DMS153 (cell line): ENCODE data around the gene APOL6.
A peak's percentile ranks its signal among the peaks of the same experiment; 100 is the strongest.

ENCODE experiments used
- DNase-seq: peaks from one replicate; lab custom pipeline; 2025; lab: John Stamatoyannopoulos, UW

APOL6 gene, protein sequence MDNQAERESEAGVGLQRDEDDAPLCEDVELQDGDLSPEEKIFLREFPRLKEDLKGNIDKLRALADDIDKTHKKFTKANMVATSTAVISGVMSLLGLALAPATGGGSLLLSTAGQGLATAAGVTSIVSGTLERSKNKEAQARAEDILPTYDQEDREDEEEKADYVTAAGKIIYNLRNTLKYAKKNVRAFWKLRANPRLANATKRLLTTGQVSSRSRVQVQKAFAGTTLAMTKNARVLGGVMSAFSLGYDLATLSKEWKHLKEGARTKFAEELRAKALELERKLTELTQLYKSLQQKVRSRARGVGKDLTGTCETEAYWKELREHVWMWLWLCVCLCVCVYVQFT

DNA sequence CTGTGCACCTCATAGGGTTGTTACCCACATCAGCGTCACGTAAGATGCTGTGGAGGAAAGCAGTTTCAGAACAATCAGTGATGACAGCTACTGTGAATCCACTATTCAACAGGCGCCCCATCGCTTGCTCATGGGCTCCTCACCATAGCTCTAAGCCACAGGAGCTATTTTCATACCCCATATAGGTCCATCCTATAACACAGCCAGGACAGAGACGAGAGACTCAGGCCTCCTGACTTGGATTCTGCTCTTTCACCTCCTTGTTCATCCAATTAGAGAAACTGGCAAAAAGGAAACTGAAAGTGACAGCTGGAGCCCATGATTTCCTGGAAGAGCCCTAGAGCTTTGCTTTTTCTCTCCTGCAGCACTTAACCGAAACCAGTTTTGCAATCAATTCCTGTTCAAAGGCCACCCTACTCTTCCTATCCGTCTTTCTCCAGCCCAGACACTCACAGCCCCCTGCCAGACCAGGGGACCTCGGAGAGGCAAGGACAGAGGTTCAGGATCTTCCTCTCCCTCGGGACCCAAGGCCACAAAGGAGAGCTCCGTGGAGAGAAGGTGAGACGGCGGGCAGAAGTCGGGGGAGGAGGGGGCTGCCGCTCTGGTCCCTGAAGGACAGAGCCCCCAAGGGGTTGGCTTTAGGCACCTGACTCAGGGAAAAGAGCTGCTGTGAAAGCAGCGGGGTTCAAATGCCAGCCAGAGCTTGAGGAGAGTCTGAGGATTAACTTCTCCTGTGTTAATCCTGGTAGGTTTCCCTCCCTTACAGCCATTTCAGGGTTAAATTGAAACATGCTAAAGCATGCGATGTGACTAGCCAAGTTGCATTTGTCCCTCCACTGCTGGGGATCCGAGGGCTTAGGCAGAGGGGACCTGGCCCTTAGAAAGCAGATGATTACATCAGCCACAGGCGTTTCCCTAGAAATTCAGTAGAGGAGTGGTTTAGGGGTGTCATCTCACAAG is at the start of gene APOL6:
APOL6 (plus strand) TSS at position 381 of the 960 bp plus-strand sequence. CDS start 7,980 bp downstream, outside the sequence.
- DNase-seq = peak; percentile 49

DNA sequence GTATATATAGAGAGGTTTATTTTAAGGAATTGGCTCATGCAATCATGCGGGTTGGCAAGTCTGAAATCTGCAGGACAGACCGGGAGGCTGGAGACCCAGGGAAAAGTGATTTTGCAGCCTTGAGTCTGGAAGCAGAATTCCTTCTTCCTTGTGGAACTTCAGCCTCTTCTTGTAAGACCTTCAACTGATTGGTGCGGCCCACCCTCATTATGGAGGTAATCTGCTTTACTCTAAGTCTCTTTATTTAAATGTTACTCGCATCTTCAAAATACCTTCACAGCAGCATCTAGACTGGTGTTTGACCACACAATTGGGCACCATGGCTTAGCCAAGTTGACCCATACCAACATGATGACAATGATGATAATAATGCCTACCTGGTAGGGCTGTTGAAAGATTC is 48.9 kb upstream of the APOL6 start:
- no peak for DNase-seq

DNA sequence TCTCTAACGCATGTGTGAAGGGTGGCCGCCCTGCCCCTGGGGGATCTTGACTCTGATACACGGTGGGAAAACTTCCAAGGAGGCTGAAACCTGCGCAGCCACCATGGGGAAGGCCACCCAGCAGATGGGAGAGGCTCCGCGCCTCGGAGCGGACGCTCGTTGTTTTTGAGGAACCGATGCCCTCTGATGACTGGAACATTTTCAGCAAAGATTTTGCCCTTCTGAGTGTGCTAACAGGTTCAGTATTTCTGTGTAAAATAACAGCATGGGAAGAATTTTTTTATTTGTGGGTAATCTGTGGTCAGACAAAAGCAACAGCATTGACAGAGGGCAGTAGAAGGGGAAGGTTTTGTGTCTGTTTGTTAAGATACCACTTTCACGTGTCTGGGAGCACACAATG is 47.8 kb upstream of the APOL6 start:
- DNase-seq = no peak

GRCh38 chr22:35601013-35601580 is 47.1 kb upstream of the APOL6 start:
- DNase-seq = no peak

DNA sequence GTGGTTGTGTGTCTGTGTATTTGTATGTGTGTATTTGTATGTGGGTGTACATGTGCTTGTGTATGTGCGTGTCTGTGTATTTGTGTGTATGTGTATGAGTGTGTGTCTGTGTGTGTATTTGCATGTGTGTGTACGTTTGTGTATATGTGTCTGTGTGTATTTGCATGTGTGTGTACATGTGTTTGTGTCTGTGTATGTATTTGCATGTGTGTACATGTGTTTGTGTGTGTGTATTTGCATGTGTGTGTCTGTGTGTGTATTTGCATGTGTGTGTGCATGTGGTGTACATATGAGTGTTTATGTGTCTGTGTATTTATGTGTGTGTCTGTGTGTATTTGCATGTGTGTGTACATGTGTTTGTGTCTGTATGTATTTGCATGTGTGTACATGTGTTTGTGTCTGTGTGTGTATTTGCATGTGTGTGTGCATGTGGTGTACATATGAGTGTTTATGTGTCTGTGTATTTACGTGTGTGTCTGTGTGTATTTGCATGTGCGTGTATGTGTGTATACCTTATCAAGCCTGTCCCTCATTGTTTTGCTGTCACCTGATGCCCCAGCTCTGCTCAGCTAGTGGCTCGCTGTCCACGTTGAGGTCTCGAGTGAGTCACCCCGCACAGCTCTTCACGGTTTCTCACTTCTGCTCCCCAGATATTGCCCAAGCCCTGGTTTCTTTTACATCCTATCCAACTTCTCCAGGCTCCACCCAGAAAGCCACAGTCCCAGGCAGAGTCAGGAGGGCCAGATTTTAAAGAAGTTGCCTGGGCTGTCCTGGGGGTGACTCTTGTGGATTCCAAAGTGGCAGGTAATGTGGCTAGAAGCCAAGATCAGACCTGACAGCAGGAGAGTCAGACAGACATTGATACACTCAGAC is 46.3 kb upstream of the APOL6 start:
- DNase-seq = no peak

DNA sequence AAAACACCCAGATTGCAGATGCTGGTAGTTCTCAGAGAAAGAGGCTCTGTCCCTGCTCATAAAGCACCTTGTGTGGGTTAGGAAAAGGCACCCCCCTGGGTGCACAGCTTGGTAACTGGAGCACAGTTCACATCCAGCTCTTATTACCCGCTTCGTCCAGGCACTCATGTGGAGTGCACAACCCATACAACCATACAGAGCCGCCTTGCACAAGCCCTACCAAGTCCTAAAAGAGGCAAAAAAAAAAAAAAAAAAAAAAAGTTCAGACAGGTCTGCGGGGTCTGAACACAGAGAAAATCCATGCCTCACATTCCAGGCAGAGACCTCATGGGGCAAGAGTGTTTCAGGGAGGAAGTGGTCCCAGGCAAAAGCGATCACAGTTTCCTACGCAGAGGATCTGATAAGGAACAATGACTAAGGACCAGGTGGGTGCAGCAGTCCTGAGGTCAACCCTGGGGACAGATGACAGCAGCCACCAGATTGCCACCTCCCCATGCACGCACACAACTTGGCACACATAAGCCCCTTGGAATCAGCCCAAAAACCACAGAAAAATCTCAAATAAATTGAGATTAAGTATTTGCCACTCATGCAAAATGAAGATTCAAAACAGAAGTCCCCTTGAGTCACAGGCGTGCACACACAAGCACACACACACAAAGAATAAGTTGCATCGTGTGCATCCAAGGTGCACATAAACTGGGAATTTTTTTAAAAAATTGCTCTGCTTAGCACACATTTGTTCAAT is 43.5 kb upstream of the APOL6 start:
- no peak for DNase-seq

GRCh38 chr22:35605369-35605680 is 42.9 kb upstream of the APOL6 start:
- no peak for DNase-seq

GRCh38 chr22:35605851-35606481 is 42.3 kb upstream of the APOL6 start:
- DNase-seq = no peak

DNA sequence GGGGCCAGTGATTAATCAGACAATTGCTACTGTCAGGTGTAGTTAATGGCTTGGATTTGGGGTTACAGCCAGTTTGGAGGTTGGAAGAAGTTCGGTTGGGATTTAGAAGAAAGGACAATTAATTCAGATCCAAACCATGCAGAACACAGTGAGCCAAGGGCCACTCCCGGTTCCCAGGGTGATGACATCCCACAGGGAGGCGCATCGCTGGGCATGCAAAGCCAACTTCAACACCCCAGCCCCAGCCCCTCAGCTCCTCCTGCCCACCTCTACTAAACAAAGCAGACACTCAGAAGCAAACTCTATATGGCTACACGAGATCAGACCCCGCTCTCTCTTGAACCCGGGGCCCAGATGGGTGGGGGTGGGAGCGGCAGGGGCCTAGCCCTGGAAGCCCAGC is 41.3 kb upstream of the APOL6 start:
- no peak for DNase-seq

DNA sequence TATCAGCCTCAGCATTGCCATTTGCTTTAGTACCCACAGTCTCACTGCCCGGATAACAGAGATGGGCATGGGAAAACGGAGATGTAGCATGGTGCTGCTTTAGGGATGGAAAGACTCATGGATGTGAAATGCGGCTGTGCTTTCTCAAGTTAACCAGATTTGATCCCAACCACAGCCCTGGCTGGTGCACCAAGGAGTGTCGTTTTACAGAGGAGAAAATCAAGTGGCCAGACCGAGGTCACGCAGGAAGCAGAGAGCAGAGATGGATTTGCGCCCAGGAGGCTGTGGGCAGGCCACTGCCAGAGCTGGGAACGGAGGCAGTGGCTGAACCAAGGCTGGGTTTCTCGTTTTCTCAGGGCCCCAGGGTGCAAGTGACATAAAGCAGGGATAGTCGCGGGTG is 40.2 kb upstream of the APOL6 start:
- DNase-seq = no peak

GRCh38 chr22:35609261-35609660 is 39.0 kb upstream of the APOL6 start:
- no peak for DNase-seq

DNA sequence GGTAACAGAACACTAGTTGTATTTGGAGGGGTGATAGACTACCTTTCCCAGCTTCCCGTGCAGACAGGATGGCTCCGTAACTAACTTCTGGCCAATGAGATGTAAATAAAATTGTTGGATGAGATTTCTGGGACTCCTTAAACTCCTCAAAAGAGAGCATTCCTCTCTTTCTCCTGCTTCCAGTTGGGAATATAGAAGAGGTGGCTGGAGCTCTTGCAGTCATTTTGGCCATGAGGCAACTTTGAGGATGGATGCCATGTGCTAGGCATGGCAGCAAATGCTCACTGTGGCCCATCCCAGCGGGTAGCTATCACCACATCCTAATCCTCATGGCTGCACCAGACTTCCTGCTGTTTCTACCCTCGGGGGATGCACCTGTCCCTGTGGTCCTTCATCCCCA is 38.5 kb upstream of the APOL6 start:
- DNase-seq = no peak

GRCh38 chr22:35610741-35611140 is 37.5 kb upstream of the APOL6 start:
- no peak for DNase-seq

- no peak for DNase-seq
These were observed 36.9 kb upstream of the APOL6 start for GRCh38 chr22:35611200-35611890.

DNA sequence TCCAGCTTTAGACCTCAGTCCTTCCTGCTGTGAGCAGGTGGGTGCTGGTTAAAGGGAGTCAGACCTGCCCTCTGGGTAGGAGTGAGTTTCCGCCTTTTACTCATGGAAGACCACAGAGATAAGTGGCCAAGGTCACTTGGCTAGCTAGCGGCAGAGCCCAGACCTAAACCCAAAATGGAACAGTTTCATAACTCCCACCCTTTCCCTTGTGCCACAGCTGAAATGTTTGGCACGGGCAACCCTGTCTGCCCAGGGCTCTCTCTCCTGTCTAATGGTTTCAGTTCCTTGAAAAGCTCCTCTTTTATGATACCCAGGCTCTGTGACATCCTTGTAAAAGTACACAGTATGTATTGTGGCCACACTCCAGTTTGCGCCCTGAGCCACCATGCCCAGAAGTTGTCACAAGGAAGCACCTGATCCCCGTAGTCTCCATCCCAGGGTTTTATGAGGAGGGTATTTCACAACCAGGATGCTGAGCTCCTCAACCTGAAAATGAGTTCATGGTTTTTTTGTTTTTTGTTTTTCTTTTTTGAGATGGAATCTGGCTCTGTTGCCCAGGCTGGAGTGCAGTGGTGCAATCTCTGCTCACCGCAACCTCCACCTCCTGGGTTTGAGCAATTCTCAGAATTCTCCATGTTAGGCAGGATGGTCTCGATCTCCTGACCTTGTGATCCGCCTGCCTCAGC is 36.2 kb upstream of the APOL6 start:
- peak; percentile 25 for DNase-seq

GRCh38 chr22:35612903-35613302 is 35.3 kb upstream of the APOL6 start:
- no peak for DNase-seq

DNA sequence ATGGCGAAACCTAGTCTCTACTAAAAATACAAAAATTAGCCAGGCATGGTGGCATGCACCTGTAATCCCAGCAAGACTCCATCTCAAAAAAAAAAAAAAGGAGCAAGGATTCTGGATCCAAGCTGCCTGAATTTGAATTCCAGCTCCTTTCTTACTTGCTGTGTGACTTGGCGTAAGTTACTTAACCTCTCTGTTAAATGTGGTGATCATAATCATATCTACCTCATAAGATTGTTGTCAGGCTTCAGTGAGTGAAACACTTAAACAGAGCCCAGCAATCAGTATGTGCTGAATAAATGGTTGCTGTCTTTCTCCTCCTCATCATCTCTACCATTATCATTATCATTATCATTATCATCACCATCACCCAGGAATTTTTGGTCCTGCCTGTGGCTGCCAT is 33.8 kb upstream of the APOL6 start:
- no peak for DNase-seq

GRCh38 chr22:35615156-35615555 is 33.1 kb upstream of the APOL6 start:
- DNase-seq = no peak

GRCh38 chr22:35616043-35616442 is 32.2 kb upstream of the APOL6 start:
- no peak for DNase-seq
